Muscle of back (tissue), 13 donors: Measurements from ENCODE around the gene IGIP. TPM values are rescaled to one million over a fixed set of nuclear protein-coding genes. Genes with fewer than 3 reads are reported as not detected.

ENCODE experiments used
- DNase-seq, 3 donors: peaks; one replicate each; pipeline versions ENCODE4 v3.0.0 to v3.0.0-alpha.2; 2013
- long read RNA-seq, 9 donors: transcript quantifications; one replicate each; lab custom pipeline, GENCODE V29; 2026
- polyA plus RNA-seq, 10 donors: library from polyadenylated mRNA; unstranded; fragments of 120-200 nt; gene quantifications; one replicate each; pipeline ENCODE4 v1.2.1, GENCODE V29; 2013; ENCODE audit not compliant: insufficient read length in 10 of 10

Gene IGIP
- polyA plus RNA-seq = 1 to 10 TPM; 4.0 to 8.7 (median 5.4) TPM
- long read RNA-seq, donor 1, partial matches to known transcripts = 0 of 2 reads
- long read RNA-seq, donor 1, other reads (novel, unspliced or antisense) = 0 of 2 reads
- long read RNA-seq, donor 2, partial matches to known transcripts = 0 of 1 reads
- long read RNA-seq, donor 2, other reads (novel, unspliced or antisense) = 0 of 1 reads
- long read RNA-seq, donor 3 = 0 reads
- long read RNA-seq, donor 4, partial matches to known transcripts = 0 of 1 reads
- long read RNA-seq, donor 4, other reads (novel, unspliced or antisense) = 0 of 1 reads
- long read RNA-seq, donor 5, partial matches to known transcripts = 0 of 4 reads
- long read RNA-seq, donor 5, other reads (novel, unspliced or antisense) = 0 of 4 reads
- long read RNA-seq, donor 6, partial matches to known transcripts = 0 of 2 reads
- long read RNA-seq, donor 6, other reads (novel, unspliced or antisense) = 0 of 2 reads
- long read RNA-seq, donor 7, partial matches to known transcripts = 0 of 2 reads
- long read RNA-seq, donor 7, other reads (novel, unspliced or antisense) = 0 of 2 reads
- long read RNA-seq, donor 8, partial matches to known transcripts = 0 of 2 reads
- long read RNA-seq, donor 8, other reads (novel, unspliced or antisense) = 0 of 2 reads
- long read RNA-seq, donor 9, partial matches to known transcripts = 0 of 1 reads
- long read RNA-seq, donor 9, other reads (novel, unspliced or antisense) = 0 of 1 reads

GRCh38 chr5:140125637-140126036, at the start of gene IGIP:
IGIP (plus strand) TSS chr5:140125937; CDS start chr5:140128477, 2,540 bp downstream.
- no peak for DNase-seq

DNA sequence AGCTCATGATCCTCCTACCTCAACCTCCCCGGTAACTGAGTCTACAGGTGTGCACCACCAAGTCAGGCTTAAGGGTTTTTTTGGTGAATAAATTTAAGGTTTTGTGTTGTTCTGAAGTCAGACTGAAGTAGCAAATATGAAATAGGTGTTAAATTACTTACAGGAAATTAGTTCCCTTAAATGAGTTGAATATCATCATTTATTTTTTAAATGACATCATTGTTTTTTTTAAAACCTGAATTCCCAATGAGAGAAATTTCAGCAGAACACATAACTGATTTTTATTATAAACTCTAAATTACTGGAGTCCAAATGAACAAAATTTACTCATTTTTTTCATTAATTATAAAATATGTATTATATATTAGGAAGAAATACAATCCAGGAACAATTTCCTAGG, 49.6 kb upstream of the IGIP start:
- no peak for DNase-seq

DNA sequence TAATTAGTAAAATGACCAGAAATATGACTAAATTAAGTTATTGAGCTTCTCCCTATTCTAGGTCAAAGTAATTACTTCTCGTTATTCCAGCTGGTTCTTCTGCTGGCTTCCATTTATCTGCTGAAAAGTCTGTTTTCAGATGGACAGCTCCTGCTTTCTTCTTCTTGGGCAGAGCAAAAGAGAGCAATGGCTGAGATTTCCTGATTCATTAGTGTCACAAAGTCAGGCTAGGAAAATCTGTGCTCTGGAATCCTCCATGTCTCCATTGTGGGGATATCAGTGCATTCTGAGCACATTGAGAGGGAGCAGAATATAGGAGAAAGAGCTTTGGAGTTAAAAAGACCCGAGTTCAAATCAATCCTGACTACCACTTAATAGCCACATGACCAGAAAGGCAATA, 48.9 kb upstream of the IGIP start:
- no peak for DNase-seq

DNA sequence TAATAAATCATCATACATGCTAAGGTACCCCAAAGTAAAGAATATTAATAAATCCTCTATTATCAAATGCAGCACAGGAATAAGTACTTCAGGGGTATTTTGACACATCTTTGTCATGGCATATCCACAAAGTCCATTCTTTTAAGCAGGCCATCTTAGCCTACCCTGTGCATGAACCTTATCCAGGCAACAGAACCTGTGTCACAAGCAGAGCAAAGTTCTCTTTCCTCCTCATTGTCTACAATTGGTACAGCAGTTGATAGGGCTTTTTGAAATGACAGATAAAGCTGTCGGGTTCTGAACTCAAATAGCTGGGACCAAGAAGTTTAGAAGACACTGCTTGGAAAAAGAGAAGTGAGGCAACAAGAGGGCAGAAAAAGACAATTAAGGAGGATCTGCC, 42.6 kb upstream of the IGIP start:
- no peak for DNase-seq

DNA sequence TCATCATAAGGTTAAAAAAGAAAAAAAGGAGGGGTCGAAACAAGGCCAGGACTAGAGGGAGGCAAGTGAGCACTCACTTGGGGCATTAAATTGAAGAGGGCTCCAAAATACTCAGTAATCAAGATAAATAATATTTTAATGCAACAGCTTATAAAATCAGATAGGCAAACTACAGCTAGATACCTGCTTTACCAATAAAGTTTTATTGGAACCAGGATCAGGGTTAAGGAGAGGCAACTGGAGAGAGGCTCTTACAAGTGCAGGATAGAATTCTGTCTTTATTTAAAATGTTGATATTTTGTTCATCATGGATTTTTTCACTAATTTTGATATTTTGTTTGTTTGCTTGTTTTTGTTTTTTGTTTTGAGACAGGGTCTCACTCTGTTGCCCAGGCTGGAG, 42.1 kb upstream of the IGIP start:
- DNase-seq = no peak

GRCh38 chr5:140084541-140084940, 41.2 kb upstream of the IGIP start:
- DNase-seq = no peak

GRCh38 chr5:140090251-140090650, 35.5 kb upstream of the IGIP start:
- DNase-seq = no peak

GRCh38 chr5:140093179-140093578, 32.6 kb upstream of the IGIP start:
- DNase-seq = no peak

DNA sequence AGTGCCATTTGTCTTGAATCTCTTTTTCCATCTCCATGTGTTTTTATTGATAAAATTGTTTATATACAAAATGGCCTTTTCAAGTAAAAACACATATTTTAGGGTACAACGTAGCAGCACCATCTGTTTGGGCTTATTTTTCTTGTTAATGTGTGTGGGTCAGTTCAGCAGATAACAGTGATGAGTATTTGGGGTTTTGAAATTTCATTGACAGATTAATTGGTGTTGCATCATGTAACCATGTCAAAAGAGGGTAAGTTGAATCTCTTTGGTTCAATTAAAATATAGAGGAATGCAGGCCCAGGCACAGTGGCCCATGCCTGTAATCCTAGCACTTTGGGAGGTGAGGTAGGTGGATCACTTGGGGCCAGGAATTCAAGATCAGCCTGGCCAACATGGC, 31.9 kb upstream of the IGIP start:
- DNase-seq = no peak

GRCh38 chr5:140094889-140095288, 30.8 kb upstream of the IGIP start:
- DNase-seq = no peak

DNA sequence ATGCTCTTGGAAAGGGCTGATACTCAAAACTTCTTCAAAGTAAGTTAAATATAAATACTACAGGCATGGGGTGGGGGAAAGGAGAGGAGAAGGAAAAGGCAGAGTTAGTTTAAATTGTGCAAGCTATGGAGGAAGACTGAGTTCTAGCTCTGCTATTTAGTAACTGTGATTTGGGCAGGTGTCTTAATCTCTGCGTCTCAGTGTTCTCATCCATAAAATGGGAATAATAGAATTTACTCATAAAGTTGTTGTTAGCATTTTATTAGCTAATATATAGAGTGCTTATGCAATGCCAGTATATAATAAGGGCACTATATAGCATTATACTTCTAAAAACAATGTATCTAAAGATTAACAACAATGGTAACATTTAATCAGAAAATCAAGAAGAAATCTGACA, 24.6 kb upstream of the IGIP start:
- DNase-seq = no peak

DNA sequence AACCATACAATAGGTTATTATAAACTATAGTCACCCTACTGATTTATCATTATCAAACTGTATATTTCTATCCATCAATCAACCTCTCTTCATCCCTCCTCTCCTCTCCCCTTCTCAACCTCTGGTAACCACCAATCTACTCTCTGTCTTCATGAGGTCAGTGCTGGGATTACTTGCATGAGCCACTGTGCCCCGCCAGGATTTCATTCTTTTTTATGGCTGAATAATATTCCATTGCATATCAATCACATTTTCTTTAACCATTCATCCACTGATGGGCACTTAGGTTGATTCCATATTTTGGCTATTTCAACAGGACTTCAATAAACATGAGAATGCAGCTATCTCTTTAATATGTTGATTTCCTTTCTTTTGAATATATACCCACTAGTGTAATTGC, 22.6 kb upstream of the IGIP start:
- no peak for DNase-seq

DNA sequence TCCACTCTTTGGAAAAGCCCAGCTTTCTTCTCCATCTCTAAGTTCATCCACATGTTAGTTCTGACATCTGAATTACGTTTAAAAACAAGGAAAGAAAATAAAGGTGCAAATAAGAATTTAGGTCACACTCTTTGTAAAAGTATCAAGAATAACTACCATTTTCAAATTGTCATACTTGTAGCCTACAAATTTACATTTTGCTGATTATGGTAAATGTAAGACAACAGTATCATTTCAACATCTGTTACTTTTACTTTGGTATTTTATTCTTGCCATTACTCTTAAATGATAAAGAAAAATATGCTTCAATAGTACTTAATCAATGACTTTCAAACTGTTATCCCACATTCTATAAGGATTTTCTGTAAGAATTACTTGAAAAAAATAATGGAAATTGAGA, 21.6 kb upstream of the IGIP start:
- DNase-seq = no peak

- DNase-seq = peak in 1 of 3 donors; percentile 21
These were observed 19.6 kb upstream of the IGIP start for GRCh38 chr5:140106101-140106500.

DNA sequence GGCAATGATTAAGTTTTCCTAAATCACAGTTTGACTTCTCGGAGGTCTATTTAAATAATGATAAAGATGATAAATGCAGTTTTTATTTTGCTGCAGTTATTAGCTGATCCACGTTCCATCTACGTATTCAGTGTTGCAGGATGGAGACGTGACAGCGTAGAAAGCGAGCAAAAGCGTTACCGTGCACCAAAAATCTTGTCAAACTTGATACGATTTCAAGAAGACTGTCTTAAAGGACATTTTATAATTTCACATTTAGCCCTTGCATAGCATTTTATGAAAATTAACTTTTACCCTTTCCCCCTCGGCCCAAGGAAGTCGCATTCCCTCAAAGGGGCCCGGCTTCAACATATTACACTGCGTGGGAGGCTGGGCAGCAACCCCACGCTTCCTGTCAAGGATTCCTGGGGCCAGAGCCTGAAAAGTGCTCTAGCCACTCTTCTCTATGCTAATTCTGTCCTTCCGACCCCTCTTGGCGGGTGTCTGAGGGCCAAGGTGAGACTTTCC, 18.9 kb upstream of the IGIP start:
- no peak for DNase-seq

DNA sequence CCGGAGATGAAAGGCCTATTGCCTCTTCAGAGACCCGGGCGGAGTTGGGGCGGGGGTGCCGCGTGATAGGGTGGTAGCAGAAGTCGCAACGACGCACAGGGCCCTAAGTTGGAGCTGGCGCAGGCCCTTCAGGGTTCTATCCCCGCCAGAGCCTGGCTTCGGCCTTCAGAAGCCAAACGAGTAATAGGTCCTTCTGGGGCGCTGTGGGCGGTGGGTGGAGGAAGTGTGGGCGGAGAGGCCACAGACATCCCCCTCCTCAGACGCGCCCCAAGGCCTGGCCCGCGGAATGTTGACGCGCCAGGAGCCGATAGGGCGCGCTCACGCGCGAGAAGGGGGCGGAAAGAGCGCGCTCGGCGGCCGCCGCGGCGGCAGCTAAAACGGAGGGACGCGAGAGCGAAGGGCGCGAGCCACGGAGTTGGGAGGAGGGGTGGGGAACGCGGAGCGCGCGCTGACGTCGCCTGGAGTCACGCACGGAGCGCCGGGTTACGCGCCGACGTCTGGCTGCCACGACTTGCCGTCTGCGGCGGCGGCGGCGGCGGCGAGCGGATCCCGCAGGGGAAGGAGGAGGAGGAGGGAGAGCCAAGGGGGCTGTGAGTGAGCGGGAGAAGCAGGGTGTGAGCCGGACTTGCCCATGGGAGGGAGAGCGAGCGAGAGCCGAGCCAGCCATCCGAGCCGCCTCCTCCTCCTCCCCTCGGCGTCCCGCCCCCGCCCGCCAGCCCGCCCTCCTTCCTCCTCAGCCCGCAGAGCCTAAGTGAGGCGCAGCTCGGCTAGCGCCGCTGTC, 18.2 kb upstream of the IGIP start:
- peak; percentile 93 to 98 (median 95) for DNase-seq

- peak in 1 of 3 donors; percentile 52 for DNase-seq
These were observed 17.4 kb upstream of the IGIP start for GRCh38 chr5:140108093-140109017.

DNA sequence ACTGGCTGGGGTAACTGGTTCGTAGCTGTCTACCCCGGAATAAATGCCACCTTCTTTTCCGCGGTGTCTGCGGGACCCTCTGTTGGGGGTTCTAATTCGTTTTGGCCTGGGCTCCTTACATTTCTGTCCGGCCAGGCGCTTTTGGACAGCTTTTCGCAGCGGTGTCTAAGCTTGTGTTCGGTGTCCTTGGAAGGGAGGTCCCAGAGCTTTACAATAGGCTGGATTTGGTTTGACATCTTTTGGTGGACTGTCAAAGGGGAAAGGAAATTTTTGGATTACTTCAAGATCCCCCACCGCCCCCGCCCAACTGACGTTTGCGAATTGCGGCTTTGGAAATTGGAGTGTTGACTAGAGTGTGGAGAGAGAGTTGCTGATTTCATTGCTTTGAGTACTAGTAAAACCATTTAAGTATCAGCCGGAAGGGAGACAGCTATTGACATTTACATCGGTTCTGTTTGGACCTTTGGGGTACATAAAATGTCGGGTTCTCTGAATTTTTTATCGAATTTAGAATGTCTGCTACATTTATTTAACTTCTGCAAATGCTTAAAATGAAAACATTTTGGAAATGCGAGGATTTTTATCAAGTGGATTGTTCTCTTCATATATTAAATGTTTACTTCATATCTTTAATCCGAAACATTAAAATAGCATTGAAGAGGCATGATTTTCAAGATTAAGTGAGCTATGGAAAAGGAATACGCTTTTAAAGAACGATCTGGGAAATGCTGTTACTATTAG, 16.5 kb upstream of the IGIP start:
- peak in 2 of 3 donors; percentile 20 to 74 for DNase-seq

- peak in 2 of 3 donors; percentile 30 to 71 for DNase-seq
These were observed 15.7 kb upstream of the IGIP start for GRCh38 chr5:140109759-140110645.
